Fibroblast of skin of right biceps (primary cell): ENCODE measurements around the gene COX14.
"Not testable (repeated sequence)": the region's sequence is repeated elsewhere in the genome, so short reads cannot be mapped to it uniquely, and the experiment has no call there.

Experiments
- DNase-seq: peaks from one replicate; pipeline ENCODE4 v3.0.0-alpha.2; 2013

COX14 gene

DNA sequence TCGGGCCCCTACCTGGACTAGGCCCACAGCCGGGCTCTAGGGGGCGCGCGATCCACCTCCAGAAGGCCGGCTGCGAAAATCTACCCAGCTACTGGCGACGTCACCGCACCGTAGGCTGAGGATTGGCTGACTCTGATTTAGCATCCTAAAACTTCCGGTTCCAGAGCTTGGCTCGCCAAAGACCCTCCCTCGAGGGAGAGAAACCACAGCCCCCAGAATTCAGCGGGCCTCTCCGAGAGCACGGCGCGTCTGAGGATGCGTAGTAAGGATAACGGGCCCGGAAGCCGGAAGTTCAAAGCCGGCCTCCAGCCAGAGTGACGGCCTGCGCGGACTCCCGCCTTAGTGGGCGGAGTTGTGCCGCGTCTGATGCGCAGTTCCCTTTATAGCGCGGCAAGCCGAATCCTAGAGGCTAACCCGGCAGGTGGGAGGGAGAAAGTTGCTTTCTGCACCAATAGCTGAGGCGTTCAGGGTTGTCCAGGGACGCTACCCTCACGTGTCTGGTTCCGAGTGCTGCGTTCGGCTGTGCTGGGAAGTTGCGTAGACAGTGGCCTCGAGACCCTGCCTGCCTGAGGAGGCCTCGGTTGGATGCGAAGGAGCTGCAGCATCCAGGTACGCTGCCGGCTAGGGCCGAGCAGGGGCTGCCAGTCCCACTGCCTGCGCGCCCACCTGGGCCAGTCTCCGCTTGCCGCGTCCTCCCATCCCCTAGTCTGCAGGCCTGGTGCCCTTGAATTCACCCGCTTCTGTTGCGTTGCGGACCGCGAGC is at the start of gene COX14:
TSS of gene COX14 (plus strand) at position 544 of the 763 bp plus-strand sequence. CDS start 7,808 bp downstream, outside the sequence.
- peak; percentile 100 for DNase-seq

DNA sequence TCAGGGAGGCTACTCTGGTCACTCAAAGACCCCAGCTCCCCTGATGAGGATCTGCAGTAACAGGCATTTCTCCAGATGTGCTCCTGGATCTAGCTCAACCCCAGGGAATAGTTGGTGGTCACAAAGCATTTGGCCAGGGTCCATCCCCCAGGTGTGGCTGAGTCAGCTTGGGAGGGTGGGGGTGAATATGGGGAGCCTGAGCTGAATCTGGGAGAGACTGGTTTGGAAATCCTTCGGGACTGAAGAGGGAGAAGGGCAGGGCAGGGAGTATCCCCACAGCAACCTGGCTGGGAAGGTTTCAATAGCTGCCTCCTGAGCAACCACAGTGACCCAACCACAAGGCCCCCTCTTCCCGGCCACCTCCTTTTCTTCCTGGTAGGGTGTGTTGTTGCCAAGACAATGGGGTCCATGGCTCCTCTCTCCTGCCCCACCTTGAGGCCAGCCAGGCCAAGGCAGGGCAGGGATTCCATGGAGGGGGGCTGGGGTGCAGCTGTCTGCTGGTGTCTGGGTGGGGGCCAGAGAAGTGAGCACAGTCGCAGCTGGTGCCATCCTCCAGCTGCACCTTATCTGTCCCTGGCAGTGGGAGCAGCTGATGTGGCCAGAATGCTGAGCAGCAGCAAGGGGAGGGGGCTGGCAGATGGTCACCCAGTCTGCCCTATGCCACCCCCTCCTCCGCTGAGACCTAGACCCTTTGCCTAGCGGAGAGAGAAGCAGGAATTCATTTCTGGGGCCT is 49.1 kb upstream of the COX14 start:
- peak; percentile 36 for DNase-seq

DNA sequence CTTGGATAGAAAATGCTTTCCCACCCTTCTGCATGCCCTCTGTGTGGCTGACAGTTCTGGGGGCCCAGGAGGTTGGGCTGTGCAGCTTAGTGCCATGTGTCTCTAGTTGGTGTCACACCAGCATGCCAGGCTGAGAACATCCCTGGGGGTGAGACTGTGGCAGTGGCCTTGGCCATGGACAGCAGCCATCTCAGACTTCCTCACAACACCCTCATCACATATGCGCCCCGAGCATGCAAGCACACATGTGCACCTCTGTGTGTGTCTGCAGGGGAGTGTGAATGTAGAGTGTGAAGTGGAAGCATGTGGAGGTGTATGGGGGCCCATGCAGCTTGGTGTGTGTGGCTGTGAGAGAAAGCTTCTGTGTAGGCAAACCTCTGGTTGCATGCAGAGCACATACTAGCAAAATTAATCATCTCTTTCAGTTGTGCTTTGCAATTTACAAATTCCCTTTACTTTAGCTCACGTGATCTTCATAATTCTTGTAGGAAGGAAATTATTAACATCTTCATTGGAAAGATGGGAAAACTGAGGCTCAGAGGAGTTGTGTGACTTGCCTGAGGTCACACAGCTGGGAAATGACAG is 46.2 kb upstream of the COX14 start:
- DNase-seq: peak; percentile 34

- DNase-seq: peak; percentile 92
Observed at GRCh38 chr12:50066402-50066801, 45.6 kb upstream of the COX14 start.

- DNase-seq: no peak
Observed at GRCh38 chr12:50069069-50069468, 43.0 kb upstream of the COX14 start.

GRCh38 chr12:50069539-50069938 is 42.5 kb upstream of the COX14 start:
- DNase-seq: no peak

DNA sequence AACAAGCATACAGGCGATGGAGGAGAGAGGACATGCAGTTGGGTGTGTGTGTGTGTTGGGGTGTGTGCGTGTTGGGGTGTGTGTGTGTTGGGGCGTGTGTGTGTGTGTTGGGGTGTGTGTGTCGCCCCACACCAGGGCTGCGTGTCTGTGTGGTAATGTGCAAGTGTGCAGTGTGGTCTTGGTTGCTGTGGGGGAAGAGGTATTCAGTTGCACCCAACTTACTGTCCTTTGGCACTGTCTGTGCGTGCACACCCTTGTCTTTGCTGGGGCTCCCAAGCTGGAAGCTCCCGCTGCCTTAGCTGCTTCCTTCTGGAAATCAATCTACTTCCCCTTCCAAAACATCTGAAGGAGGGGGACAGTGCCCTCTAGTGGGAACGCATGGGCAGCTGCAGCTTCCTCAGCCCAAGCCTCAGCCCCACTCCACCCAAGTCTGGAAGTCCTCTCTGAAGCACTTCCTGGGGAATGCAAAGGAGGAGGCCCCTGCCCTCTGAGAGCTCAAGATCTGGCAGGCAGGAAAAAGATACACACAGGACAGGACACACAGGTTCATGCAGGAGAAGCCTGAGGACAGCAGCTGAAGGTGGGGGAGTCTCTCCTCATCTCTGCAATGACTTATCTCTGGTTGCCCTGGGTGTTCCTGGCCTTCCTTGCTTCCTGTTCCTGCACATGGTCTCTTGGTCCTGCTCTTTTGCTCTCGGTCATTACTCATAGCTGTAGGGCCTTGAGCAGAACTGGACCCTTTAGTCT is 41.5 kb upstream of the COX14 start:
- peak; percentile 78 for DNase-seq

DNA sequence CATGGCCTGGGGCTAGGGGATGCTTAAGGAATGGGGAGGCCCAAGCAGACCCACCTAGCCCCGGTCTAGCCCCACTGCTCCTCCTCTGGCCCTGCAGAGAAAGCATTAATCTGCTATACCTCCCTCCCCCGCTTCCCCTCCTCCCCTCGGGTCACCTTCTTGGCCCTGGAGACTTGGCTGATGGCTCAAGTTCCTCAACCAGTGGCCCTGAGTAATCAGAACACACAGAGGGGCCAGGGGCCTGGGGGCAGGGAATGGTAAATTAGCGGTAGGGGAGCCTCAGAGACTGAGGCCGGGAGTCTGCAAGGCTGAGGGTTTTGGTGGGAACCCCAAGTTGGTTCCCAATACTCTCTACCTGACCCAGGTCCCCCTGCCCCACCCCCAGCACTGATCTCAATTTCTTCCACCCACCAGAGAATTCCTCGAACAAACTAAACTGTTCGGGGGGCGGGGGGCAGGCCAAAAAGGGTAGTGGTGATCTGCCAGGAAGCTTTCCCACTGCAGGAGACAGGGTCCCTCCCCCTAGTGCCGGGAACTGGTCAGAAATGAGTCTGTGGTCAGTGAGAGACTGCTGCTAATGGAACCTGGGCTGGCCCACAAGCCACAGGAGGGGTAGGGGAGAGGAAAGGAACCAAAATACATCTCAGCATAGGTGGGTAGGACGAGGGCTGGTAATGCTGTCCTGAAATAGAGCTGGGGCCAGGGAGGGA is 39.7 kb upstream of the COX14 start:
- no peak for DNase-seq

DNA sequence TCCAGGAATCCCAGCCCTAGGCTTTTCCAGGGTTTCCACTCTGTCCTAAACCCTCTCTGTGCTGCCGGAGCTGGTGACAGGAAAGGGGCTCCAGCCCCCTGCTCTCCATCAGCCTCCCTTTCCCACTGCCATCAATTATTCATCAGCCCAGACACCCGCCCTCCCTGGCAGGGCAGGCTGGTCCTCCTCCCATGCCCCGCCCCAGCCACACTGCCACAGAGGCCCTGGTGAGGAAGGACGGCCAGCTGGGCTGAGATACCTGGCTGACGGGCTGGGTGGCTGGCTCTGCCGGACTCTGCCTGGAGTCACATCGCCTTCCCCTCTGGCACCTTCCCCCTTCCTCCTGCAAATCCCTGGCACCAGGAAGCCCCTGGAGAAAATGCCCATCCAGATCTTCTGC is 38.8 kb upstream of the COX14 start:
- no peak for DNase-seq

DNA sequence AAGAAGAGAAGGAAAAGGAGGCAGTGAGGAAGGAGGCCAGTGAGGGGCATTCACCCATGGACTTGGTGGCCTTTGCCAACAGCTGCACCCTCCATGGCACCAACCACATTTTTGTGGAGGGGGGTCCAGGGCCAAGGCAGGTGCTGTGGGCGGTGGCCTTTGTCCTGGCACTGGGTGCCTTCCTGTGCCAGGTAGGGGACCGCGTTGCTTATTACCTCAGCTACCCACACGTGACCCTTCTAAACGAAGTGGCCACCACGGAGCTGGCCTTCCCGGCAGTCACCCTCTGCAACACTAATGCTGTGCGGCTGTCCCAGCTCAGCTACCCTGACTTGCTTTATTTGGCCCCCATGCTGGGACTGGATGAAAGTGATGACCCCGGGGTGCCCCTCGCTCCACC is 38.3 kb upstream of the COX14 start:
- no peak for DNase-seq

DNA sequence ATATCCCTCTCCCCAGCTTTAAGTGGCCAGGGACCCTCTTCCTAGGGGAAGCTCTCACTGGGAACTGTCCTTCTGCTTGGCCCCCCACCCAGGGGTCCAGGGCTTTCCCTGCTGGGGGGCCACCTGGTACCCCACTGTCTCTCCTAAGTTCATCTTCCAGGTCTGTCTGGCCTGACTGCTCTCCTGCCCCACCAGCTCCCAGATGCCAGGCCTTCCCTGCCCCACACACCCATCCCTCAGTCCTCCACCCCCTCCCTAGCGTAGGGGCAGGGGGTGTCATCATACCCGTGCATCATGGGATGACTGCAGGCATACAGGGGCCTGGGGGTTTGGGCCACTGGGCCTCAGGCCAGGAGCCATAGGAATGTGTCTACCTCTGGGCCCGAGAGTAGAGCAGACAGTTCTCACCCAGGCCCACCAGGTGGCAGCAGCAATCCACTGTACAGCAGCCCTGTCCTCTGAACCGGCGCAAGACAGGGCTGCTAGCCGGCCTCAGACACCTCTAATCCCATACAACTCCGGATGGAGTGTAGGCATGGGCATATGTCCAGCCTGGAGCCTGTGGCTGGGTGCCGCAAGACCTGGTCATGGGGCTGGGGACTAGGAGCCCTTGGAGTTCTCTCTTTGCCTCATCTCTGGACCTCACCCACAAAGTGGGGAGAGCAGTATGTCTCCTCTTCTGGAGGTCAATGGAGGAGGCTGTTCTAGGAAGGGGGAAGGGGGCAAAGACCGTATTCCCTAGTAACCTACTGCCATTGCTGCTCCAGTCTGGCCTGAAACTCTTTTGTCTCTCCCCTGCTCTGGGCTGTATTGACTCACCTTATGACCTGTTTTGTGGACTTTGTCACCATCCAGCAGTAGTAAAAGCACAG is 36.9 kb upstream of the COX14 start:
- peak; percentile 77 for DNase-seq

DNA sequence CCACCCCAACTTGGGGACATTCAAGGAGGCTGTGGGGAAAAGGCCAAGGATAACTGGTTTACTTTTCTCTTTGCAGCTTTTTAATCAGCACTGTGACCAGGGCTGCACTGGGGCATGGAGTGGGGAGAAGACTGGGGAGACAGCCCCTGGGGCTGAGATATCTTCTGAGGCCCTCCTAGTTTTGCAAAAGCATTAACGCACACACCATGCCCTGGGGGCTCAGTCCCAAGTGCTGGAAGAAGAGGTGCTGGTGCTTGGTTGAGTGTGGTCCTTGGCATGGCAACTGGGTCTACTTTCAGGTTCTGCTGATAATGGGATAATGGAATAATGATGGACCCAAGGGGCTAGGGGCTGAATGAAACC is 36.2 kb upstream of the COX14 start:
- DNase-seq: no peak

GRCh38 chr12:50077099-50077498 is 34.9 kb upstream of the COX14 start:
- DNase-seq: no peak

GRCh38 chr12:50078281-50078680 is 33.8 kb upstream of the COX14 start:
- DNase-seq: no peak

DNA sequence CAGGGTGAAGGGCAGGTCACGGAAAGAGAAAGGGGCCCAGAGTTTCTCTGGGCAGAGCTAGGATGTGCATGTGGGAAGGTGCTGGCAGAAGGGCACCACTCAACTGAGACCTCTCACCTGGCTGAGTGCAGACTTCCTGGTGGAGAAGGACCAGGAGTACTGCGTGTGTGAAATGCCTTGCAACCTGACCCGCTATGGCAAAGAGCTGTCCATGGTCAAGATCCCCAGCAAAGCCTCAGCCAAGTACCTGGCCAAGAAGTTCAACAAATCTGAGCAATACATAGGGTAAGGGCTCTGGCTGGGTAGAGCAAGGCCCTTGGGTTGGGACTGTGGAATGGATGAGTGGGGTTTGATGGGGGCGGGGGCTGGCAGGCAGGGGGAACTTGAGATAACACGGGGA is 32.3 kb upstream of the COX14 start:
- no peak for DNase-seq

DNA sequence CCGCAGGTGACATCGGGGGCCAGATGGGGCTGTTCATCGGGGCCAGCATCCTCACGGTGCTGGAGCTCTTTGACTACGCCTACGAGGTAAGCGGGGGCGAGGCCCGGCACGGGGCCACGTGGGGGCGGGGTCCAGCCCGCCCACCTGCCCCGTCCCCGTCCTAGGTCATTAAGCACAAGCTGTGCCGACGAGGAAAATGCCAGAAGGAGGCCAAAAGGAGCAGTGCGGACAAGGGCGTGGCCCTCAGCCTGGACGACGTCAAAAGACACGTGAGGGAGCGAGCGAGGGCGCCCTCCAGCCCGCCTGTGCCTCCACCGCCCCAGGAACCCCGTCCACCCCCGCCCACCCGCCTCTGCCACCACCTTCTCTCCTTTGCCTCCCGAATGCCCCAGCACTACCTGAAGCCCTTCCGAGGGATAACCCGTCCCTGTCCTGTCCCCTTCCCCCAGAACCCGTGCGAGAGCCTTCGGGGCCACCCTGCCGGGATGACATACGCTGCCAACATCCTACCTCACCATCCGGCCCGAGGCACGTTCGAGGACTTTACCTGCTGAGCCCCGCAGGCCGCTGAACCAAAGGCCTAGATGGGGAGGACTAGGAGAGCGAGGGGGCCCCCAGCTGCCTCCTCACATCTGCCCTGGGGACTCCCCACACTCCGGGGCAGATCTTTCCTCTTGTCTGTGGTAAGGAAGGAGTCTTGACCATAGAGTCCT is 30.8 kb upstream of the COX14 start:
- no peak for DNase-seq

- DNase-seq: no peak
Observed at GRCh38 chr12:50082644-50083043, 29.4 kb upstream of the COX14 start.

DNA sequence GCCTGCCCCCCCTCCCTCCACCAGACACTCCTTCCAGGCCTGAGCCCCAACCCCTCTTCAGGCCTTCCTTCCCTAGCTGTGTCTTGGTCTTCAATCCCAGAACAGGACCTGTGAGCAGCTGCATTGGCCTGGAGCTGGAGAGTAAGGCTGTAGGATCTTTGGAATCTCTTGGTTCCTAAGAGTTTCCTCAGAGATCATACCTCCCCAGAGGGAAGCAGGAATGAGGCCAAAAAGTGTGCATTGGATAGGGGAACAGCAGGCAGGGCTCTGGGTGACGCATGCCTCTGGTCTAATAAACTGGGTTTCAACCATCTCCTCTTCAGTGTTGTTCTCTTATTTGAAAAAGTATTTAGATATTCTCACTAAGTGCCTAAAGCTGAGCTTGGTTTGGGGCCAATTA is 28.7 kb upstream of the COX14 start:
- DNase-seq: no peak

DNA sequence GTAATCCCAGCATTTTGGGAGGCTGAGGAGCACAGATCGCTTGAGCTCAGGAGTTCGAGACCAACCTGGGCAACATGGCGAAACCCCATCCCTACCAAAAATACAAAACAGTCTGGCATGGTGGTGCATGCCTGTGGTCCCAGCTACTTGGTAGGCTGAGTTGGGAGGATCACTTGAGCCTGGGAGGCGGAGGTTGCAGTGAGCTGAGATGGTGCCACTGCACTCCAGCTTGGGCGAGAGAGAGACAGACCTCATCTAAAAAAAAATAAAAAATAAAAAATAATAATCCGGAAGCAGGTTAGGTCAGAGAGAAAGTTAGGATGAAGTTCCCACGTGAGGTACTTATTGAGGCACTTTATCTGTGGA is 27.6 kb upstream of the COX14 start:
- DNase-seq: not testable (repeated sequence)

DNA sequence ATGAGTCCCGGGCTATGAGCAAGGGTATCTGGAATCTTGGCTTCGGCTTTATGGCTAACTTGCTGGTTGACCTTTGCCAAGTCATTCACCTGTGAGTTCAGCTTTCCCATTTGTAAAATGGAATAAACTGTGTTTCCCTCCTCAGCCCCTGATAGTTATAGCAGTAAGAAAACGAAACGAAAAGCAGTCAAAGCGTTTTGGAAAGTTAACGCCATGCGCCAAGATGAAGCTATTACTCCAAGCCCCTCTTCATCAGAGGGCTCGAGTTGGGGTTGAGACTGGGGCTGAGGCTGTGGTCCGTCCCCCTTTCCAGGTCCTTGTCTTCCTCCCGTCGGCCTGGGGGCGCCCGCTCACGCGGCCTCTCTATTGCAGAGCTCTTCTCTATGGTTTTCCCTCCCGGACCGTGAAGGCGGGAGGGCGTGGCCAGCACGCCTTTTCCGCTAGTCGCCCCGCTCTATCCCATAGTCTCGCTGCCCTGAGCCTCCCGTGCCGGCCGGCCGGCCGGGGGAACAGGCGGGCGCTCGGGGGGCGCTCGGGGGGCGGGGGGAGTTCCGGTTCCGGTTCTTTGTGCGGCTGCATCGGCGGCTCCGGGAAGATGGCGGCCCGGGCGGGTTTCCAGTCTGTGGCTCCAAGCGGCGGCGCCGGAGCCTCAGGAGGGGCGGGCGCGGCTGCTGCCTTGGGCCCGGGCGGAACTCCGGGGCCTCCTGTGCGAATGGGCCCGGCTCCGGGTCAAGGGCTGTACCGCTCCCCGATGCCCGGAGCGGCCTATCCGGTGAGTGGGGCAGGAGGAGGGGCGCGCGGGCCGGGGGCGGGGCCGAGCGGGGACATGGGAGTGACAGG is 27.0 kb upstream of the COX14 start, which contains the start of gene SMARCD1:
TSS of gene SMARCD1 (plus strand) at position 568 of the 840 bp plus-strand sequence. CDS start at position 596, 28 bp downstream.
- peak; percentile 94 for DNase-seq
